Transverse colon (tissue), 4 donors: ENCODE data around the gene SOBP. TPM values are rescaled to one million over a fixed set of nuclear protein-coding genes. Genes with fewer than 3 reads are reported as not detected.

Experiments used
- DNase-seq: peaks from one replicate; pipeline ENCODE4 v3.0.0-alpha.2; 2019
- H3K27ac ChIP-seq, 4 donors: fragments of 200-600 bp; sonication (generic); 2 replicates each; pipeline ENCODE4 v1.5.1; 2016 to 2018; ENCODE audit warnings: inconsistent platforms in 4 of 4
- H3K27me3 ChIP-seq: fragments of 200-600 bp; sonication (generic); 2 replicates; pipeline ENCODE4 v1.5.1; 2017; ENCODE audit warnings: inconsistent platforms
- H3K36me3 ChIP-seq, 4 donors: fragments of 200-600 bp; sonication (generic); 2 replicates each; pipeline ENCODE4 v1.5.1; 2017 to 2019; ENCODE audit warnings: inconsistent platforms in 4 of 4
- H3K4me1 ChIP-seq, 4 donors: fragments of 200-600 bp; sonication (generic); 2 replicates each; pipeline ENCODE4 v1.5.1; 2017 to 2020; ENCODE audit warnings: inconsistent platforms in 4 of 4
- H3K4me3 ChIP-seq, 4 donors: fragments of 200-600 bp; sonication (generic); 1 replicate in 1 of 4; 2 replicates in 3 of 4; pipeline versions ENCODE4 v1.5.1 to v1.6.1; 2017 to 2019; ENCODE audit warnings: inconsistent platforms in 4 of 4
- H3K9me3 ChIP-seq, 2 donors: fragments of 200-600 bp; sonication (generic); 2 replicates each; pipeline ENCODE4 v1.5.1; 2017 to 2019; ENCODE audit warnings: inconsistent platforms in 2 of 2
- CTCF ChIP-seq, 5 experiments: fragments of 200-600 bp in 3 of 5; fragments of 450-650 bp in 2 of 5; sonication (generic) in 3 of 5; IDR thresholded peaks; 1 replicate in 2 of 5; 2 replicates in 3 of 5; pipeline ENCODE4 v1.5.1; 2016 to 2017; ENCODE audit warnings: antibody characterized with exemption in 5 of 5, inconsistent platforms in 3 of 5, mild to moderate bottlenecking in 2 of 5, moderate library complexity in 1 of 5
- EP300 ChIP-seq: sonication (generic); formaldehyde crosslinking; IDR thresholded peaks from one replicate; pipeline ENCODE4 v1.6.1; 2017; ENCODE audit warnings: antibody characterized with exemption, low read depth
- POLR2A ChIP-seq: fragments of 450-650 bp; IDR thresholded peaks from one replicate; pipeline ENCODE4 v1.6.1; 2016; ENCODE audit warnings: antibody characterized with exemption, mild to moderate bottlenecking, moderate library complexity
- POLR2AphosphoS5 ChIP-seq, 3 donors: sonication (generic); formaldehyde crosslinking; IDR thresholded peaks; one replicate each; pipeline ENCODE4 v1.6.1; 2016; ENCODE audit warnings: antibody characterized with exemption in 3 of 3
- WGBS, 2 donors: methylation state at CpG; one replicate each; pipeline ENCODE4 v1.1.5; 2018; ENCODE audit warnings: low coverage in 1 of 2; 5-methylcytosine and 5-hydroxymethylcytosine counted together
- in situ Hi-C, 4 donors: fragments of 200-750 bp; cut with MboI; loops; one replicate each; pipeline versions ENCODE4 v1.15.0 to v1.15.1; 2017; ENCODE audit warnings: low sequenced_read_pairs in 3 of 4, low pct_ligation_motif_present in 1 of 4, low pct_unique_long_range_greater_than_20kb in 1 of 4
- intact Hi-C: fragments of 100-400 bp; cut with DNase I; formaldehyde crosslinking; loops from one replicate; pipeline ENCODE4 v1.15.1; 2023; ENCODE audit warnings: low total_unique reads
- total RNA-seq, 4 donors: library from RNA; depleted of rRNA; stranded (reverse); fragments of >200 nt; gene quantifications; one replicate each; pipeline ENCODE4 v1.1.0, GENCODE V29; 2016

The SOBP gene
- total RNA-seq, 4 donors from 2014 or later, result 2.6 to 15.9 (median 4.6) TPM

DNA sequence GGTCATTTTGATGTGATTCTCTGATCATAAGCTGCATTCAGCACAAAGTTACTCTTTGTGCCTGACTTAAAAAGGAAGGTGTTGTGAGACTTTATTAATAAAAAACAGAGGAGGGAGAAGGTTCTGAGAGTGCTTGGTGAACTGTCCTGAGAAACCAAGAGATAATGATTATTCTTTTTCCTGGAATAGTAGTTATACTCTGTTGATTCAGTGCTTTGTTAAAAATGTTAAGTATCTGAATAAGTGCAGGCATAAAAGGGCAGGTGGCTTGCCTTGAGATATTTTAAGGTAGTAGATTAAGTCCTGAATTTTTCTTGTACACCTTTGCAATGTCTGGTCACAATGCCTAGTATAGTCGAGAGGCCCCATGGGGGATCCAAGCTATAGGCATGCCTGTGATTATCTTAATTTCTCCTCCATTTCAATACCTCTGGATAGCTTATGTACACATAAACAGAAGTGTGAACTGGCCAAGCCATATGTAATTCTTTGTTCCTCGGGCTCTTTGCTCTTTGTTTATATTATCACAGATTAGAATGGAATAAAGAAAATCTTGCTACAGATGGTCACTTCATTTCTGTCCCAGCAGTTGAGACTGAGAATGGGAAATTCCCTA lies 50.0 kb downstream of the SOBP start:
- H3K36me3 ChIP-seq, result no peaks in the 10 kb centered on the region
- DNase-seq, result no peak
- H3K27ac ChIP-seq, result no peak overlapping the region
- TF ChIP-seq POLR2AphosphoS5 (IDR thresholded peaks at IDR 0.05) (no peak), POLR2A (no peak), CTCF (IDR thresholded peaks at IDR 0.05) (no peak), EP300 (no peak)
- H3K27me3 ChIP-seq, result no peaks in the 10 kb centered on the region
- no peak overlapping the region for H3K4me3 ChIP-seq
- H3K4me1 ChIP-seq, result peaks cover 0 to 4% (median 0%) of the 10 kb centered on the region in 4 donors
- intact Hi-C loops (no loop called here), in situ Hi-C loops (no loop called here)
- 38 to 57% methylated on average over 1 to 2 of the region's 2 CpGs for WGBS, 2 donors
- no peaks in the 10 kb centered on the region for H3K9me3 ChIP-seq

DNA sequence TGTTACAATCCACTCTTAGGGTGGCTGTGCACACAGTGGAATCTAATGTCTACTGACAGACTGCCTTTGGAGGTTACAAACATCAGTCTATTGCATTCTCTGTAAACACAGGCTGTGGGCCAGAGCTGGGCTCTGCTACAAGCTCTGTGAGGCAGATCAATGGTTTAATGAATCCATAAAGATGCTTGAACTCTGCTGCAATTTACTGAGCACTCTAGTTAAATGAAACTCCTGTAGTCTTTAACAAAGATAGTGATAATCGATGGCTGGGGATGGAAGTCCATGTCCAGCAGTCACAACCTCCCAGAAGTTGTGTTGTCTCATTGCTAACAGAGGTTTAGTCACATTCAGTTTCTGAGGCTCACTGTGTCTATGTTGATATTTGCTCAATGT lies 50.5 kb downstream of the SOBP start:
- peaks cover 0 to 4% (median 0%) of the 10 kb centered on the region in 4 donors for H3K4me1 ChIP-seq
- no peaks in the 10 kb centered on the region for H3K27me3 ChIP-seq
- H3K27ac ChIP-seq, result no peak overlapping the region
- no peak for DNase-seq
- H3K36me3 ChIP-seq, result no peaks in the 10 kb centered on the region
- no peak overlapping the region for H3K4me3 ChIP-seq
- WGBS, 2 donors, result 50% methylated on average over 1 of the region's 1 CpG; no CpG with 5 or more reads in 1 of the 2 donors
- in situ Hi-C loops (no loop called here), intact Hi-C loops (no loop called here)
- H3K9me3 ChIP-seq, result no peaks in the 10 kb centered on the region
- no peak for TF ChIP-seq POLR2A
- TF ChIP-seq EP300, result no peak
- no peak for TF ChIP-seq POLR2AphosphoS5 (IDR thresholded peaks at IDR 0.05)
- TF ChIP-seq CTCF (IDR thresholded peaks at IDR 0.05), result no peak

DNA sequence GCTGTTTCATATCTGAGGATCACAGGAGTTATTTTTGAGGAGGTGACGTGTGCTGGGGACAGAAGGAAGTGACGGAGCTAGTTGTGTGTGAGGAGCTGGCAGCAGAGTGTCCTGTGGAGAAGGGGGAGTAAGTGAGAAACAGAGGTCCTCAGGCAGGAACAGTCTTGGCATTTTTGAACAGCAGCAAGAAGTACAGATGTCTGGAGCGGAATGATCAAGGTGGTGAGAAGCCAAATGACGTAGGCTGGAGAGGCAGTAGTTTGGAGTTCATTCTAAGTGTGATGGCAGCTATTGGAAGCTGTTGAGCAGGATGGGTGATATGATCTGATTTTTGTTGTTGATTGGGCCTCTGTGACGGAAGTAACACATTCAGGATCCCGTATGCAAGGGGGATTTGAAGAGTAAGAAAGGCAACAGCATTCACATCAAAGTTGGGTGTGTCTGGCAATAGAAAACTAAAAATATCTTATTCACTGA lies 52.3 kb downstream of the SOBP start:
- Histone ChIP-seq H3K27ac (no peak overlapping the region), H3K4me1 (no peaks in the 10 kb centered on the region), H3K9me3 (no peaks in the 10 kb centered on the region), H3K27me3 (no peaks in the 10 kb centered on the region), H3K36me3 (no peaks in the 10 kb centered on the region), H3K4me3 (no peak overlapping the region)
- in situ Hi-C loops, result no loop called here
- WGBS, 2 donors, result 85 to 95% methylated on average over 5 to 6 of the region's 6 CpGs
- TF ChIP-seq CTCF (IDR thresholded peaks at IDR 0.05) (no peak), EP300 (no peak), POLR2A (no peak), POLR2AphosphoS5 (IDR thresholded peaks at IDR 0.05) (no peak)
- intact Hi-C loops, result no loop called here
- DNase-seq, result no peak

DNA sequence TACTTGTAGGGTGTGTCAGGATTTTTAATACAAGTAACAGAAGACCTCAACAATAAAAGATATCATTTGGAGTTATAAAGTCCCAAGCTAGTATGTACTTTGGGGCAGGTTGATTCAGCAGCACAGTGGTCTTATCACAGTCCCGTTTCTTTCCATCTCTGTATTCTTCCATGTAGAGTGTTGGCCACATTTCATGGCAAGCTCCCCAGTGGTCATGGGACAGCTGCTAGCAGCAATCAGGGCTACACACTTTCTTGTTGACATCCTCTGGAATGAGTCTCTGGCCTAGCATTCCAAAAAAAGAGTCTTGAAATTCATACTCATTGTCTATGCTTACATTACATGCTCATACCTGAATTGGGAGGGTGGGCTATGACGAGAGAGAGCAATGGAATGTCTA lies 53.2 kb downstream of the SOBP start:
- no peak for TF ChIP-seq EP300
- no peak for TF ChIP-seq POLR2A
- TF ChIP-seq CTCF (IDR thresholded peaks at IDR 0.05), result no peak
- no peak for TF ChIP-seq POLR2AphosphoS5 (IDR thresholded peaks at IDR 0.05)
- WGBS, 2 donors, result 81% methylated on average over 2 of the region's 2 CpGs; no CpG with 5 or more reads in 1 of the 2 donors

More for the DNA sequence above, 53.2 kb downstream of the SOBP start:
- DNase-seq, result no peak
- in situ Hi-C loops (no loop called here), intact Hi-C loops (no loop called here)
- H3K27ac ChIP-seq, result no peak overlapping the region
- H3K27me3 ChIP-seq, result no peaks in the 10 kb centered on the region
- H3K4me3 ChIP-seq, result no peak overlapping the region
- H3K36me3 ChIP-seq, result no peaks in the 10 kb centered on the region
- no peaks in the 10 kb centered on the region for H3K9me3 ChIP-seq
- H3K4me1 ChIP-seq, result no peaks in the 10 kb centered on the region
